ENCODE measurements around the gene NDUFA8.

The NDUFA8 gene

DNA sequence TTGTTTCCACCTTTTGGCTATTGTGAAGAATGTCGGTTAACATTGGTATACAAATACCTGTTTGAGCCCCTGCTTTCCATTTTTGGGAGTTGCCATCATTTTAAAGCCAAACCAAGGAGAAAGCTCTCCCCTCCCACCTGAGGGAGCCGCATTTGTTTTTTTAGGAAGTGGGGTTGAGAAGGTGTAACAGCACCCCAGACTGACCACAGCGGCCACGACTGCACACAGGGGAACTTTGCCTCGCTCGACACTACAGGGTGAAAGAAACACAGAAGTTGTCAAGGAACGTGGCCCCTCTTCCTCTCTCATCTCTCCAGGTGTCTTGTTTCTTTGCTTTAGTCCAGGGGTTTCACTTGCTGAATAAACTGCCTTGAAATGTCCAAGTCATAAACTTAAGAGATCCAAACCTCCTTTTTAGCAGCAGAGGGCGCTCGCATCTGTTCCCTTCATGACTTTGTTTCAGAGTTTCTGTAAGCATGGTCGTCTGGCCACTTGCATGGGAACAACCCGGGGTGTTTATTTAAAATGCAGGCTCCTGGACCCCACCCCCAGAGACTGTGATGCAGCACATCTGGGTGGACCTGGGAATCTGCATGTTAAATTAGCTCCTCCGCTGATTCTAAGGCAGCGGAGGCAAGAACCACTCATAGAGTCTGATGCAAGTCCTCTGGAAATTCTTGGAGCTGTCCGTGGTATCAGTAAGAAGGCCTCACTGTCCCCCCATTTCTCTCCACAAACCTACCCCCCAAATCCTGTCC, 64.4 kb downstream of the NDUFA8 start:
- peak in 2 of 4 experiments; percentile 10 to 12 for DNase-seq
